Glutamatergic neuron (in vitro differentiated cells): ENCODE data around the gene LVRN. TPM values are rescaled to one million over a fixed set of nuclear protein-coding genes. Genes with fewer than 3 reads are reported as not detected.

ENCODE experiments used
- DNase-seq: peaks from one replicate; pipeline ENCODE4 v3.0.0; 2022
- H3K27ac Mint-ChIP-seq: one replicate; pipeline ENCODE4 v1.8.0; 2020; ENCODE audit warnings: mild to moderate bottlenecking, mixed read lengths, inconsistent platforms; ENCODE audit not compliant: unreplicated experiment
- H3K27me3 Mint-ChIP-seq: one replicate; pipeline ENCODE4 v1.8.0; 2020; ENCODE audit warnings: mild to moderate bottlenecking, moderate library complexity, mixed read lengths, inconsistent platforms; ENCODE audit not compliant: unreplicated experiment
- H3K36me3 Mint-ChIP-seq: one replicate; pipeline ENCODE4 v1.8.0; 2020; ENCODE audit warnings: mild to moderate bottlenecking, mixed read lengths, inconsistent platforms; ENCODE audit not compliant: unreplicated experiment
- H3K4me1 Mint-ChIP-seq: one replicate; pipeline ENCODE4 v1.8.0; 2020; ENCODE audit warnings: mild to moderate bottlenecking, low read depth, mixed read lengths, inconsistent platforms; ENCODE audit not compliant: unreplicated experiment
- H3K4me3 Mint-ChIP-seq: one replicate; pipeline ENCODE4 v1.8.0; 2020; ENCODE audit warnings: mild to moderate bottlenecking, mixed read lengths, inconsistent platforms; ENCODE audit not compliant: unreplicated experiment
- H3K9me3 Mint-ChIP-seq: one replicate; pipeline ENCODE4 v1.8.0; 2020; ENCODE audit warnings: mild to moderate bottlenecking, moderate library complexity, mixed read lengths, inconsistent platforms; ENCODE audit not compliant: unreplicated experiment
- CTCF ChIP-seq: fragments of 200-600 bp; sonication (generic); IDR thresholded peaks from one replicate; pipeline ENCODE4 v1.5.0; 2021; ENCODE audit not compliant: partially characterized antibody, unreplicated experiment
- total RNA-seq: library from RNA; stranded (reverse); fragmentation: NEBNext Ultra II Directional; extraction: Animal tissue kit (Norgen Biotek cat#: 25700); gene quantifications from one replicate; pipeline ENCODE4 v1.2.1, GENCODE V29; 2021; ENCODE audit not compliant: unreplicated experiment

Gene LVRN
- total RNA-seq, 1 donor from 2014 or later, result 0.59 TPM

GRCh38 chr5:115977096-115977495 is 14.8 kb downstream of the LVRN start:
- H3K27ac Mint-ChIP-seq, result no peak overlapping the region
- DNase-seq, result no peak
- no peak overlapping the region for H3K4me3 Mint-ChIP-seq
- no peak for TF ChIP-seq CTCF
- H3K27me3 Mint-ChIP-seq, result no peaks in the 10 kb centered on the region
- no peaks in the 10 kb centered on the region for H3K36me3 Mint-ChIP-seq
- H3K4me1 Mint-ChIP-seq, result no peaks in the 10 kb centered on the region
- H3K9me3 Mint-ChIP-seq, result no peaks in the 10 kb centered on the region

- H3K4me1 Mint-ChIP-seq, result no peaks in the 10 kb centered on the region
- H3K27ac Mint-ChIP-seq, result no peak overlapping the region
- no peak for DNase-seq
- no peaks in the 10 kb centered on the region for H3K9me3 Mint-ChIP-seq
- no peaks in the 10 kb centered on the region for H3K27me3 Mint-ChIP-seq
- TF ChIP-seq CTCF, result no peak
- no peaks in the 10 kb centered on the region for H3K36me3 Mint-ChIP-seq
- no peak overlapping the region for H3K4me3 Mint-ChIP-seq
Observed at GRCh38 chr5:115977988-115978387, 15.7 kb downstream of the LVRN start.

GRCh38 chr5:115978779-115979178 is 16.5 kb downstream of the LVRN start:
- no peaks in the 10 kb centered on the region for H3K4me1 Mint-ChIP-seq
- H3K36me3 Mint-ChIP-seq, result no peaks in the 10 kb centered on the region
- no peak for DNase-seq
- no peak overlapping the region for H3K4me3 Mint-ChIP-seq
- no peak for TF ChIP-seq CTCF
- no peaks in the 10 kb centered on the region for H3K9me3 Mint-ChIP-seq
- H3K27ac Mint-ChIP-seq, result no peak overlapping the region
- H3K27me3 Mint-ChIP-seq, result no peaks in the 10 kb centered on the region

GRCh38 chr5:115979201-115980041 is 17.1 kb downstream of the LVRN start:
- H3K4me1 Mint-ChIP-seq, result no peaks in the 10 kb centered on the region
- no peak for DNase-seq
- no peaks in the 10 kb centered on the region for H3K36me3 Mint-ChIP-seq
- no peaks in the 10 kb centered on the region for H3K27me3 Mint-ChIP-seq
- no peak for TF ChIP-seq CTCF
- H3K4me3 Mint-ChIP-seq, result no peak overlapping the region
- H3K9me3 Mint-ChIP-seq, result no peaks in the 10 kb centered on the region
- no peak overlapping the region for H3K27ac Mint-ChIP-seq

GRCh38 chr5:115983519-115983918 is 21.2 kb downstream of the LVRN start:
- no peaks in the 10 kb centered on the region for H3K27me3 Mint-ChIP-seq
- no peaks in the 10 kb centered on the region for H3K9me3 Mint-ChIP-seq

More at GRCh38 chr5:115983519-115983918, 21.2 kb downstream of the LVRN start:
- Mint-ChIP-seq H3K36me3 (no peaks in the 10 kb centered on the region), H3K4me1 (peaks cover 5% of the 10 kb centered on the region), H3K4me3 (no peak overlapping the region), H3K27ac (no peak overlapping the region)
- TF ChIP-seq CTCF, result no peak
- no peak for DNase-seq
